HT-29 (cell line): ENCODE measurements around the gene ZNF322. TPM values are rescaled to one million over a fixed set of nuclear protein-coding genes. Genes with fewer than 3 reads are reported as not detected.
A peak's percentile ranks its signal among the peaks of the same experiment; 100 is the strongest.

Experiments used
- DNase-seq: peaks from one replicate; pipeline ENCODE4 v3.0.0-alpha.2; 2015; ENCODE audit warnings: low spot score
- total RNA-seq: library from RNA; depleted of rRNA; stranded (reverse); fragments of >200 nt; shearing (Covaris generic); gene quantifications from 2 replicates; pipeline ENCODE4 v1.2.3, GENCODE V29; 2014

The ZNF322 gene
- total RNA-seq, 1 experiment from 2014 or later = 21.5 TPM

- no peak for DNase-seq
Observed at GRCh38 chr6:26613689-26614683, 45.6 kb downstream of the ZNF322 start.

- DNase-seq = no peak
Observed at GRCh38 chr6:26613201-26613600, 46.3 kb downstream of the ZNF322 start.

- DNase-seq = no peak
Observed at GRCh38 chr6:26611599-26611998, 47.9 kb downstream of the ZNF322 start.

- DNase-seq = no peak
Observed at GRCh38 chr6:26609463-26609862, 50.1 kb downstream of the ZNF322 start.

GRCh38 chr6:26607434-26608230 lies 51.9 kb downstream of the ZNF322 start:
- peak; percentile 72 for DNase-seq

- no peak for DNase-seq
Observed at GRCh38 chr6:26604797-26605196, 54.7 kb downstream of the ZNF322 start.

- no peak for DNase-seq
Observed at GRCh38 chr6:26604026-26604425, 55.5 kb downstream of the ZNF322 start.

- DNase-seq = no peak
Observed at GRCh38 chr6:26602262-26602661, 57.3 kb downstream of the ZNF322 start.

GRCh38 chr6:26600759-26601158 lies 58.8 kb downstream of the ZNF322 start:
- DNase-seq = no peak

GRCh38 chr6:26599591-26599990 lies 60.0 kb downstream of the ZNF322 start:
- DNase-seq = no peak

- DNase-seq = no peak
Observed at GRCh38 chr6:26599134-26599533, 60.4 kb downstream of the ZNF322 start.

- DNase-seq = no peak
Observed at GRCh38 chr6:26598267-26598666, 61.3 kb downstream of the ZNF322 start.

- no peak for DNase-seq
Observed at GRCh38 chr6:26597821-26598220, 61.7 kb downstream of the ZNF322 start.

- DNase-seq = peak; percentile 7
Observed at GRCh38 chr6:26597389-26597766, 62.2 kb downstream of the ZNF322 start.

GRCh38 chr6:26596579-26597388 lies 62.8 kb downstream of the ZNF322 start, which contains the start of gene ABT1:
Gene ABT1, plus strand, starts transcription at chr6:26596953. Its CDS starts 30 bp downstream, at chr6:26596983.
- DNase-seq = peak; percentile 97

GRCh38 chr6:26595669-26596269 lies 63.8 kb downstream of the ZNF322 start:
- peak; percentile 94 for DNase-seq

- peak; percentile 69 for DNase-seq
Observed at GRCh38 chr6:26594730-26595632, 64.6 kb downstream of the ZNF322 start.

GRCh38 chr6:26594131-26594498 lies 65.4 kb downstream of the ZNF322 start:
- DNase-seq = no peak

GRCh38 chr6:26593278-26594130 lies 66.0 kb downstream of the ZNF322 start:
- DNase-seq = no peak
